ENCODE results near the gene TCF15.

DNA sequence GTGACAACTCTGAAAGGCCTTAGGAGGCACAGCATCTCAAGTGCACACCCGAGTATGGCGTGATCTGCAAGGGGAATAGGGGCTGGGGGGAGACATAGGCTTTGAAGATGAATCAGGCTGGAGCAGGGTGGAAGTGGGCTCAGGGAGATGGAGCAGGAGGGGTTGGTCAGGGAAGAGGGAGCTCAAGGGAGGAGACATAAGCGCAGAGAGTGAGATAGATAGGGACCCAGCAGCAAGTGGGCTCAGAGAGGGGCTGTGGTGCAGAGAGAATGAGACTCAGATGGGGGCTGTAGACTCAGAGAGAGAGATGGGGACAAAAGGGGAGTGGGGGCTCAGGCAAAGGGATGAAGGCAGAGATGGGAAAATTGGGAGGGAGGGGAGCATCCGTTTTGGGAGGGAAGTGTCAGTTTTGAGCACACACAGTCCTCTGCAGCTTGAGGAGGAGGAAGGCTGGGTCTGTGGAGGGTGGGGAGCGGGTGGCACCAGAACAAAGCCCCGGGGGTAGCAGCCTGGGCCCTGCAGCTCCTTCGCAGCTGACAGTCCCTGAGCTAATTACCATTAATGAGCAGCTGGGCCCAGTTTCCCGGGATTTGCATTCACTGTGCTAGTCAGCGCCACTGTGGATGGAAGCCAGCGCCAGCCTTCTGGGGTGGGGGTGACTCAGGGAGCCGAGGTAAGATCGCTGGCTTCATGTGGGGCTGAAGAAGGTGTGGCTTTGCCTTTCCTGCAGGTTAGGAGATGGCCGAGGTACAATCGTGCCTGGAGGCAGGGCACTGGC lies 24.2 kb upstream of the TCF15 start:
- no peak for TF ChIP-seq CTCF (IDR thresholded peaks at IDR 0.05; ENCODE audit: borderline replicate concordance, extremely low read depth, low read length, poor library complexity, severe bottlenecking)
- TF ChIP-seq EZH2 (IDR thresholded peaks at IDR 0.05; ENCODE audit: borderline replicate concordance, low read depth, low read length, severe bottlenecking) = no peak

Data from DND-41 (cell line).